ENCODE data around the gene TLE7.
A peak's percentile ranks its signal among the peaks of the same experiment; 100 is the strongest.

The TLE7 gene

DNA sequence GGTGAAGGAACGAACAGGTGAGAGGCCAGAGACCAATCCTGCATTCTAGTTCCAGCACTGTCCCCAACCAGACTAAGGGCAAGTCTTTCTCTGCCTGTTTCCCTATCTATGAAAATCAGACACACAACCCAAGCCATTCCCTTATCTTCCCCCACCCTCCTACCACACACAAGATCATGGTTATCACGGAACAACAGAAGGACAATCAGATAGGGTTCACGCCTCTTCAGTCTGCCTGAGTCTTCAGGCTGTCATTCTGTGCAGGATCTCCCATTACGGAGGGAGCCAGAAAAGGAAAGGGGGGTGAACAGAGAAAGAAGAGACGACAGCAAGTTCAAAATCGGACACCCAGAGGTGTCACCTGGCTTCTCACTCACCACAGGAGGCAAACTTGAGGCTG lies 11.1 kb downstream of the TLE7 start:
- H3K27me3 ChIP-seq (ENCODE audit: control insufficient read depth, insufficient read depth, low read length) = no peaks in the 10 kb centered on the region
- peak overlapping the region; percentile 78 for H2AFZ ChIP-seq
- H3K27ac ChIP-seq = peak overlapping the region; percentile 64
- H3K4me3 ChIP-seq (ENCODE audit: low read depth, low read length) = no peak overlapping the region
- H3K4me1 ChIP-seq = peaks cover 24% of the 10 kb centered on the region
- TF ChIP-seq, protein P1, sequence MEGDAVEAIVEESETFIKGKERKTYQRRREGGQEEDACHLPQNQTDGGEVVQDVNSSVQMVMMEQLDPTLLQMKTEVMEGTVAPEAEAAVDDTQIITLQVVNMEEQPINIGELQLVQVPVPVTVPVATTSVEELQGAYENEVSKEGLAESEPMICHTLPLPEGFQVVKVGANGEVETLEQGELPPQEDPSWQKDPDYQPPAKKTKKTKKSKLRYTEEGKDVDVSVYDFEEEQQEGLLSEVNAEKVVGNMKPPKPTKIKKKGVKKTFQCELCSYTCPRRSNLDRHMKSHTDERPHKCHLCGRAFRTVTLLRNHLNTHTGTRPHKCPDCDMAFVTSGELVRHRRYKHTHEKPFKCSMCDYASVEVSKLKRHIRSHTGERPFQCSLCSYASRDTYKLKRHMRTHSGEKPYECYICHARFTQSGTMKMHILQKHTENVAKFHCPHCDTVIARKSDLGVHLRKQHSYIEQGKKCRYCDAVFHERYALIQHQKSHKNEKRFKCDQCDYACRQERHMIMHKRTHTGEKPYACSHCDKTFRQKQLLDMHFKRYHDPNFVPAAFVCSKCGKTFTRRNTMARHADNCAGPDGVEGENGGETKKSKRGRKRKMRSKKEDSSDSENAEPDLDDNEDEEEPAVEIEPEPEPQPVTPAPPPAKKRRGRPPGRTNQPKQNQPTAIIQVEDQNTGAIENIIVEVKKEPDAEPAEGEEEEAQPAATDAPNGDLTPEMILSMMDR (IDR thresholded peaks at IDR 0.05) = no peak
- H3K79me2 ChIP-seq = no peaks in the 10 kb centered on the region
- no peak overlapping the region for H3K4me2 ChIP-seq (ENCODE audit: low read length)
- no peak overlapping the region for H3K9ac ChIP-seq
- H3K9me3 ChIP-seq (ENCODE audit: control insufficient read depth, low read length) = no peaks in the 10 kb centered on the region
- H3K36me3 ChIP-seq (ENCODE audit: control insufficient read depth, insufficient read depth, low read length) = no peaks in the 10 kb centered on the region

DNA sequence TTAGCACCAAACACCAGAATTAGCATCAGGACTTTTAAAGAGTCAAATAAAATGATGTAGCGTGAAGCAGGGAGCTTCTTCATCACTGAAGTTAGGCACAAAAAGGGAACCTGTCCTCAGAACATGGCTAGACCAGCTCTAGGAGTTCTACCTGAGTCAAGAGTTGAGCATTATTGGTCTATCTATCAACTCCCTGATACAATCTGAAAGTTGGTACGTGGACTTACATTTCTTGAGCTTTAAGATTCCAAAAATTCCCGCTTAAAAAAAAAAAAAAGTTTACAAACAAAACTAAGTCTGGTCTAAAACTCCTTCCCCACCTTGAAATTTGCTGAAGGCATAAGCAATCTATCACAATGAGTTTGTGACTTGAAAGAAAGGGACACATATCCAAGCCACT lies 12.3 kb downstream of the TLE7 start:
- no peak overlapping the region for H3K4me3 ChIP-seq (ENCODE audit: low read depth, low read length)
- TF ChIP-seq, protein P1 (IDR thresholded peaks at IDR 0.05) = no peak
- H3K36me3 ChIP-seq (ENCODE audit: control insufficient read depth, insufficient read depth, low read length) = no peaks in the 10 kb centered on the region
- H3K27me3 ChIP-seq (ENCODE audit: control insufficient read depth, insufficient read depth, low read length) = no peaks in the 10 kb centered on the region
- H2AFZ ChIP-seq = peak overlapping the region; percentile 78
- H3K4me2 ChIP-seq (ENCODE audit: low read length) = no peak overlapping the region
- peak overlapping the region; percentile 64 for H3K27ac ChIP-seq
- H3K4me1 ChIP-seq = peaks cover 24% of the 10 kb centered on the region
- no peaks in the 10 kb centered on the region for H3K79me2 ChIP-seq
- no peaks in the 10 kb centered on the region for H3K9me3 ChIP-seq (ENCODE audit: control insufficient read depth, low read length)
- H3K9ac ChIP-seq = no peak overlapping the region

DNA sequence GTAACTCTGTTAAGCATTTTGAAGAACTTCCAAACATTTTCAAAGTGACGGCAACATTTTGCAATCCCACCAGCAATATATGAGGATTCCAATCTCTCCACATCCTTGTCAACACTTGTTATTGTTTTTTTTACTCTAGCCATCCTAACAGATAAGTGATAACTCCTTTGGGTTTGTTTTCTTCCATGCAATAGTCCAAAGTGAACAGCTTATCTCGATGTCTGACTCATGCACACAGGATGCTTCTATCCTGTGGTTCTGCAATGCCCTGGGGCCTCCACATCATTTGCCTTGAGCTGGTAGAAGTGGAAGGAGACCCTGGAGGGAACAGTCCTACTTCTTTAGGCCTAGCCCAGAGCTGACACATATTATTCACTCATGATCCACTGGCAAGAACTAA lies 13.0 kb downstream of the TLE7 start:
- TF ChIP-seq, protein P1 (IDR thresholded peaks at IDR 0.05) = no peak
- Histone ChIP-seq H3K36me3 (ENCODE audit: control insufficient read depth, insufficient read depth, low read length) (no peaks in the 10 kb centered on the region), H3K9ac (no peak overlapping the region), H3K4me2 (ENCODE audit: low read length) (no peak overlapping the region), H3K4me3 (ENCODE audit: low read depth, low read length) (no peak overlapping the region), H2AFZ (peak overlapping the region; percentile 30), H3K27ac (no peak overlapping the region), H3K27me3 (ENCODE audit: control insufficient read depth, insufficient read depth, low read length) (no peaks in the 10 kb centered on the region), H3K4me1 (peaks cover 24% of the 10 kb centered on the region), H3K79me2 (no peaks in the 10 kb centered on the region), H3K9me3 (ENCODE audit: control insufficient read depth, low read length) (no peaks in the 10 kb centered on the region)

GRCh38 chr16:71428385-71428784 lies 13.5 kb downstream of the TLE7 start:
- H3K79me2 ChIP-seq = no peaks in the 10 kb centered on the region
- no peaks in the 10 kb centered on the region for H3K27me3 ChIP-seq (ENCODE audit: control insufficient read depth, insufficient read depth, low read length)
- no peaks in the 10 kb centered on the region for H3K9me3 ChIP-seq (ENCODE audit: control insufficient read depth, low read length)
- TF ChIP-seq, protein P1 (IDR thresholded peaks at IDR 0.05) = no peak
- H3K36me3 ChIP-seq (ENCODE audit: control insufficient read depth, insufficient read depth, low read length) = no peaks in the 10 kb centered on the region
- no peak overlapping the region for H3K4me3 ChIP-seq (ENCODE audit: low read depth, low read length)
- H3K9ac ChIP-seq = no peak overlapping the region
- no peak overlapping the region for H3K27ac ChIP-seq
- peaks cover 24% of the 10 kb centered on the region for H3K4me1 ChIP-seq
- H3K4me2 ChIP-seq (ENCODE audit: low read length) = no peak overlapping the region
- H2AFZ ChIP-seq = no peak overlapping the region

- Histone ChIP-seq H3K4me3 (ENCODE audit: low read depth, low read length) (no peak overlapping the region), H3K27me3 (ENCODE audit: control insufficient read depth, insufficient read depth, low read length) (no peaks in the 10 kb centered on the region), H2AFZ (no peak overlapping the region), H3K4me1 (peaks cover 23% of the 10 kb centered on the region), H3K9me3 (ENCODE audit: control insufficient read depth, low read length) (no peaks in the 10 kb centered on the region), H3K36me3 (ENCODE audit: control insufficient read depth, insufficient read depth, low read length) (no peaks in the 10 kb centered on the region), H3K9ac (no peak overlapping the region), H3K27ac (no peak overlapping the region), H3K79me2 (no peaks in the 10 kb centered on the region), H3K4me2 (ENCODE audit: low read length) (no peak overlapping the region)
- TF ChIP-seq, protein P1 (IDR thresholded peaks at IDR 0.05) = no peak
These were observed 14.8 kb downstream of the TLE7 start for GRCh38 chr16:71426880-71427615.

Measured in parathyroid adenoma (tissue), 2 donors.